ENCODE data around the gene RNF157. TPM values are rescaled to one million over a fixed set of nuclear protein-coding genes. Genes with fewer than 3 reads are reported as not detected.

RNF157 gene
- total and polyA plus RNA-seq, 2 of the 13 experiments (the other 11 are each of a cell fraction or from before 2014, with no cell fraction given): 0.44 to 1.5 TPM

DNA sequence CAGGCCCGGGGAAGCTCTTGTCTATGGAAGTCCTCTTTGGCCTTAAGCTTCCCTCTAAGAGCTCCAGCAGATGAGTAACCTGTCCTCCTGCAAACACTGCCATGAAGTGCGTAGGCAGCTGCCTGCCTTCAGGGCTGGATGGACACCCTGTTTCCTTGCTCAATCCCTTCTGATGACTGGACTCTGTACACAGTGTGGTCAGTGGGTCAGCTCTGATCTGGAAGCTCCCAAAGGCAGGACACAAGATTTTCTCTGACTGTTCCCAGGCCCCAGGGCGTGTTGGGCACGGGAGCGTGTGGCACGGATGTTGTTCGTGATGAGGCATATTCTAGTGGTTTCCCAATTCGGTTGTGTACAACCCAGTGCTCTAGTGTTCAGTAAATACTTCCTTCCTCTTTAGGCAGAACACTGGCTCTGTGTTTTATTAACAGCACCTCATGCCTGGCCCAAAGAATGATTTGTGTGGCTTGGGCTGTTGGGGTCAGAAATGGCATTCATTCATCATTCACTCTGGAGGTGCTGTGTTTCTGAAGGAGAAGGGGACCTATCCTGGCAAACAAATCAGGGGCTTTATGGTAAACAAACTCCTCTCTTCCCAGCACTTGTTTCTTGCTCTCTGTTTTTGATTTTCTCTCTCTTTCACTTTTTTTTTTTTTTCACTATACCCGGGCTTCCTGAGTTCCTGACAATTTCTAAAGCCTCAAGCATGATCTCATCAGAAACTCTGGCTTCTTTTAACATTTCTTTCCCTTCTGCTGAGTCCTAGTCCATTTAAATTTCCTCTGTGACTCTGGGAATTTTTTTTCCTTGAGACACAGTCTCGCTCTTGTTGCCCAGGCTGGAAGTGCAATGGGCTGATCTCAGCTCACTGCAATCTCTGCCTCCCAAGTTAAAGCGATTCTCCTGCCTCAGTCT, 12.0 kb upstream of the RNF157 start (continued):
- TF ChIP-seq, protein P1, sequence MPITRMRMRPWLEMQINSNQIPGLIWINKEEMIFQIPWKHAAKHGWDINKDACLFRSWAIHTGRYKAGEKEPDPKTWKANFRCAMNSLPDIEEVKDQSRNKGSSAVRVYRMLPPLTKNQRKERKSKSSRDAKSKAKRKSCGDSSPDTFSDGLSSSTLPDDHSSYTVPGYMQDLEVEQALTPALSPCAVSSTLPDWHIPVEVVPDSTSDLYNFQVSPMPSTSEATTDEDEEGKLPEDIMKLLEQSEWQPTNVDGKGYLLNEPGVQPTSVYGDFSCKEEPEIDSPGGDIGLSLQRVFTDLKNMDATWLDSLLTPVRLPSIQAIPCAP (CRISPR knock-in tag; IDR thresholded peaks at IDR 0.05; ENCODE audit: low read depth): 0 out of 2 replicates have a peak, but pooled peaks have one; percentile 71
- TF ChIP-seq ZNF235 (CRISPR knock-in tag; IDR thresholded peaks at IDR 0.05; ENCODE audit: borderline replicate concordance) (no peak), RARA (CRISPR knock-in tag; IDR thresholded peaks at IDR 0.05) (peak; percentile 88), ZNF589 (CRISPR knock-in tag; conservative IDR thresholded peaks at IDR 0.05) (peak; percentile 73; the same call in 1 of the 2 replicates), RAD21 (CRISPR knock-in tag; IDR thresholded peaks at IDR 0.05) (peak; percentile 35; the same call in 1 of the 2 replicates), ZNF703 (CRISPR knock-in tag; IDR thresholded peaks at IDR 0.05; ENCODE audit: borderline replicate concordance) (no peak), ZMAT3 (CRISPR knock-in tag; conservative IDR thresholded peaks at IDR 0.05) (peak; percentile 73; the same call in 1 of the 2 replicates), NPAS2 (CRISPR knock-in tag; IDR thresholded peaks at IDR 0.05; ENCODE audit: borderline replicate concordance) (peak; percentile 81; the same call in 1 of the 2 replicates)
- TF ChIP-seq, protein P2, sequence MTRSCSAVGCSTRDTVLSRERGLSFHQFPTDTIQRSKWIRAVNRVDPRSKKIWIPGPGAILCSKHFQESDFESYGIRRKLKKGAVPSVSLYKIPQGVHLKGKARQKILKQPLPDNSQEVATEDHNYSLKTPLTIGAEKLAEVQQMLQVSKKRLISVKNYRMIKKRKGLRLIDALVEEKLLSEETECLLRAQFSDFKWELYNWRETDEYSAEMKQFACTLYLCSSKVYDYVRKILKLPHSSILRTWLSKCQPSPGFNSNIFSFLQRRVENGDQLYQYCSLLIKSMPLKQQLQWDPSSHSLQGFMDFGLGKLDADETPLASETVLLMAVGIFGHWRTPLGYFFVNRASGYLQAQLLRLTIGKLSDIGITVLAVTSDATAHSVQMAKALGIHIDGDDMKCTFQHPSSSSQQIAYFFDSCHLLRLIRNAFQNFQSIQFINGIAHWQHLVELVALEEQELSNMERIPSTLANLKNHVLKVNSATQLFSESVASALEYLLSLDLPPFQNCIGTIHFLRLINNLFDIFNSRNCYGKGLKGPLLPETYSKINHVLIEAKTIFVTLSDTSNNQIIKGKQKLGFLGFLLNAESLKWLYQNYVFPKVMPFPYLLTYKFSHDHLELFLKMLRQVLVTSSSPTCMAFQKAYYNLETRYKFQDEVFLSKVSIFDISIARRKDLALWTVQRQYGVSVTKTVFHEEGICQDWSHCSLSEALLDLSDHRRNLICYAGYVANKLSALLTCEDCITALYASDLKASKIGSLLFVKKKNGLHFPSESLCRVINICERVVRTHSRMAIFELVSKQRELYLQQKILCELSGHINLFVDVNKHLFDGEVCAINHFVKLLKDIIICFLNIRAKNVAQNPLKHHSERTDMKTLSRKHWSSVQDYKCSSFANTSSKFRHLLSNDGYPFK (CRISPR knock-in tag; IDR thresholded peaks at IDR 0.05; ENCODE audit: borderline replicate concordance): peak; percentile 59; the same call in 1 of the 2 replicates
- TF ChIP-seq, protein P3, sequence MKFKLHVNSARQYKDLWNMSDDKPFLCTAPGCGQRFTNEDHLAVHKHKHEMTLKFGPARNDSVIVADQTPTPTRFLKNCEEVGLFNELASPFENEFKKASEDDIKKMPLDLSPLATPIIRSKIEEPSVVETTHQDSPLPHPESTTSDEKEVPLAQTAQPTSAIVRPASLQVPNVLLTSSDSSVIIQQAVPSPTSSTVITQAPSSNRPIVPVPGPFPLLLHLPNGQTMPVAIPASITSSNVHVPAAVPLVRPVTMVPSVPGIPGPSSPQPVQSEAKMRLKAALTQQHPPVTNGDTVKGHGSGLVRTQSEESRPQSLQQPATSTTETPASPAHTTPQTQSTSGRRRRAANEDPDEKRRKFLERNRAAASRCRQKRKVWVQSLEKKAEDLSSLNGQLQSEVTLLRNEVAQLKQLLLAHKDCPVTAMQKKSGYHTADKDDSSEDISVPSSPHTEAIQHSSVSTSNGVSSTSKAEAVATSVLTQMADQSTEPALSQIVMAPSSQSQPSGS (CRISPR knock-in tag; IDR thresholded peaks at IDR 0.05): peak; percentile 44; the same call in 1 of the 2 replicates
- TF ChIP-seq, protein P4, sequence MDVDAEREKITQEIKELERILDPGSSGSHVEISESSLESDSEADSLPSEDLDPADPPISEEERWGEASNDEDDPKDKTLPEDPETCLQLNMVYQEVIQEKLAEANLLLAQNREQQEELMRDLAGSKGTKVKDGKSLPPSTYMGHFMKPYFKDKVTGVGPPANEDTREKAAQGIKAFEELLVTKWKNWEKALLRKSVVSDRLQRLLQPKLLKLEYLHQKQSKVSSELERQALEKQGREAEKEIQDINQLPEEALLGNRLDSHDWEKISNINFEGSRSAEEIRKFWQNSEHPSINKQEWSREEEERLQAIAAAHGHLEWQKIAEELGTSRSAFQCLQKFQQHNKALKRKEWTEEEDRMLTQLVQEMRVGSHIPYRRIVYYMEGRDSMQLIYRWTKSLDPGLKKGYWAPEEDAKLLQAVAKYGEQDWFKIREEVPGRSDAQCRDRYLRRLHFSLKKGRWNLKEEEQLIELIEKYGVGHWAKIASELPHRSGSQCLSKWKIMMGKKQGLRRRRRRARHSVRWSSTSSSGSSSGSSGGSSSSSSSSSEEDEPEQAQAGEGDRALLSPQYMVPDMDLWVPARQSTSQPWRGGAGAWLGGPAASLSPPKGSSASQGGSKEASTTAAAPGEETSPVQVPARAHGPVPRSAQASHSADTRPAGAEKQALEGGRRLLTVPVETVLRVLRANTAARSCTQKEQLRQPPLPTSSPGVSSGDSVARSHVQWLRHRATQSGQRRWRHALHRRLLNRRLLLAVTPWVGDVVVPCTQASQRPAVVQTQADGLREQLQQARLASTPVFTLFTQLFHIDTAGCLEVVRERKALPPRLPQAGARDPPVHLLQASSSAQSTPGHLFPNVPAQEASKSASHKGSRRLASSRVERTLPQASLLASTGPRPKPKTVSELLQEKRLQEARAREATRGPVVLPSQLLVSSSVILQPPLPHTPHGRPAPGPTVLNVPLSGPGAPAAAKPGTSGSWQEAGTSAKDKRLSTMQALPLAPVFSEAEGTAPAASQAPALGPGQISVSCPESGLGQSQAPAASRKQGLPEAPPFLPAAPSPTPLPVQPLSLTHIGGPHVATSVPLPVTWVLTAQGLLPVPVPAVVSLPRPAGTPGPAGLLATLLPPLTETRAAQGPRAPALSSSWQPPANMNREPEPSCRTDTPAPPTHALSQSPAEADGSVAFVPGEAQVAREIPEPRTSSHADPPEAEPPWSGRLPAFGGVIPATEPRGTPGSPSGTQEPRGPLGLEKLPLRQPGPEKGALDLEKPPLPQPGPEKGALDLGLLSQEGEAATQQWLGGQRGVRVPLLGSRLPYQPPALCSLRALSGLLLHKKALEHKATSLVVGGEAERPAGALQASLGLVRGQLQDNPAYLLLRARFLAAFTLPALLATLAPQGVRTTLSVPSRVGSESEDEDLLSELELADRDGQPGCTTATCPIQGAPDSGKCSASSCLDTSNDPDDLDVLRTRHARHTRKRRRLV (CRISPR knock-in tag; IDR thresholded peaks at IDR 0.05): no peak
- TF ChIP-seq, protein P5, sequence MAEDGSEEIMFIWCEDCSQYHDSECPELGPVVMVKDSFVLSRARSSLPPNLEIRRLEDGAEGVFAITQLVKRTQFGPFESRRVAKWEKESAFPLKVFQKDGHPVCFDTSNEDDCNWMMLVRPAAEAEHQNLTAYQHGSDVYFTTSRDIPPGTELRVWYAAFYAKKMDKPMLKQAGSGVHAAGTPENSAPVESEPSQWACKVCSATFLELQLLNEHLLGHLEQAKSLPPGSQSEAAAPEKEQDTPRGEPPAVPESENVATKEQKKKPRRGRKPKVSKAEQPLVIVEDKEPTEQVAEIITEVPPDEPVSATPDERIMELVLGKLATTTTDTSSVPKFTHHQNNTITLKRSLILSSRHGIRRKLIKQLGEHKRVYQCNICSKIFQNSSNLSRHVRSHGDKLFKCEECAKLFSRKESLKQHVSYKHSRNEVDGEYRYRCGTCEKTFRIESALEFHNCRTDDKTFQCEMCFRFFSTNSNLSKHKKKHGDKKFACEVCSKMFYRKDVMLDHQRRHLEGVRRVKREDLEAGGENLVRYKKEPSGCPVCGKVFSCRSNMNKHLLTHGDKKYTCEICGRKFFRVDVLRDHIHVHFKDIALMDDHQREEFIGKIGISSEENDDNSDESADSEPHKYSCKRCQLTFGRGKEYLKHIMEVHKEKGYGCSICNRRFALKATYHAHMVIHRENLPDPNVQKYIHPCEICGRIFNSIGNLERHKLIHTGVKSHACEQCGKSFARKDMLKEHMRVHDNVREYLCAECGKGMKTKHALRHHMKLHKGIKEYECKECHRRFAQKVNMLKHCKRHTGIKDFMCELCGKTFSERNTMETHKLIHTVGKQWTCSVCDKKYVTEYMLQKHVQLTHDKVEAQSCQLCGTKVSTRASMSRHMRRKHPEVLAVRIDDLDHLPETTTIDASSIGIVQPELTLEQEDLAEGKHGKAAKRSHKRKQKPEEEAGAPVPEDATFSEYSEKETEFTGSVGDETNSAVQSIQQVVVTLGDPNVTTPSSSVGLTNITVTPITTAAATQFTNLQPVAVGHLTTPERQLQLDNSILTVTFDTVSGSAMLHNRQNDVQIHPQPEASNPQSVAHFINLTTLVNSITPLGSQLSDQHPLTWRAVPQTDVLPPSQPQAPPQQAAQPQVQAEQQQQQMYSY (CRISPR knock-in tag; IDR thresholded peaks at IDR 0.05): no peak
